HG02884 (cell line): ENCODE measurements around the gene JARID2.
"Not testable (repeated sequence)": the region's sequence is repeated elsewhere in the genome, so short reads cannot be mapped to it uniquely, and the experiment has no call there.

ENCODE experiments used
- ATAC-seq: cut with Tn5 transposase; IDR thresholded peaks from one replicate; pipeline ENCODE4 v1.9.1; 2021; ENCODE audit warnings: mild to moderate bottlenecking, moderate library complexity; ENCODE audit not compliant: unreplicated experiment

Gene JARID2

DNA sequence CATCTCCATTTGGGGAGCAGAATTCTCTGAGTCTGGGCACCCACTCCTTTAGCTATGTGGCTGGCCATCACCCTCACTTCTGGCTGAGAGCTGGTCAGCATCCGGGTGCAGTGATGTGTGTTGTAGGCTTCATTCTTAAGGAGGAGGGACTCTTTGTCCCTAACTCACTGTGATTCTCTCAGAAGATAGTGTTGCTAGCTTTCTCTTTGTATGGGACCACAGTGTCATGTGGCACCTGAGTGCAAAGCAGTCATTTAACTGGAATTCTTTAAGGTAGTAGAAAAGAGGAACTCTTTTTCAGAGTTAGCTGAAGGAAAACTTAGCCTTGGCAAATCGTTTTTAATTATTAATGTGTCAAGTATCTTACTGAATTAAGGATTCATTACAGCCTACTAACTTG, 165.9 kb downstream of the JARID2 start:
- ATAC-seq, result no peak

- no peak for ATAC-seq
Measured at GRCh38 chr6:15412767-15413166, 166.9 kb downstream of the JARID2 start.

GRCh38 chr6:15413466-15414234, 167.8 kb downstream of the JARID2 start:
- ATAC-seq, result no peak

DNA sequence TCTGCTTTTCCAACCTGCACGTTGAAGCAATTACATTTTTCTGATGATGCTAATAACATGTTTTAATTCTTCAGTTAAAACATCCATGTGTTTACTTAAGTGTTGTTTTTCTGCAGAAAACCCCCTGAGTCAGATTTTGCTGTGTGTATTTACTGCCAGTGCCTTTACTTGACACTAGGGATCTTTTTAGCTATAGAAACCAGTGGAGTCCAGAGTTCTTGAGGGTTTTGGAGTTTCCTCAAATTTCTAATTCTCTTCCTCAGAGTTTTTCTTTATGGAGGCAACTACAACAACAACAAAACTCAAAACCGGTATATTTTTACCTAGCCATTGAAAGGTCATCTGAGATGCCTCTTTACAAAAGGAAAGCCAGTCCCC, 168.4 kb downstream of the JARID2 start:
- ATAC-seq, result no peak

- not testable (repeated sequence) for ATAC-seq
Measured at GRCh38 chr6:15415622-15416021, 169.8 kb downstream of the JARID2 start.

DNA sequence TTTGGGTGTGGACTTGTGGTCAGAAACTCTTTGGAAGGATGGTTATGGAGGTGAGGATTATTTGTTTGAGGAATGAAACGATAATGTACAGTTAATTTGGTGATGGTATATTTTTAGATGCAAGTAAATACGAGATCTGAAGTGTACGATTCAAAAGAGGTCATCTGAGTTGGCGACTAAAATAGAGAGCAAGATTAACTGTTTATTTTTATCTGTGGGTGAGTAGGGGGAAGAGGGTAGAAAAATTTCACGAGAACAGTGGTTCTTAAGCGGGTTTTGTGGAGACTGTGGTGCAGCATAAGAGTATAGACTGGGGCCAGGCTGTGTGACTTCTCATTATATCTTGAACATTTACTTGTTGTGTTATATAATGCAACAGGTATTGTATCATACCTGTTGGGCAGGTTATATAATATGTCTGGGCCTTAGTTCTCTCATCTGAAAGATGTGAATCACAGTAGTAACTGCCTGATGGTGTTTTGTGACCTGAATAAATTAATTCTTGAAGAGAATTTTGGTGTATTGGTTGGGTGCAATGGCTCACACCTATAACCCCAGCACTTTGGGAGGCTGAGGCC, 171.2 kb downstream of the JARID2 start:
- ATAC-seq, result no peak

DNA sequence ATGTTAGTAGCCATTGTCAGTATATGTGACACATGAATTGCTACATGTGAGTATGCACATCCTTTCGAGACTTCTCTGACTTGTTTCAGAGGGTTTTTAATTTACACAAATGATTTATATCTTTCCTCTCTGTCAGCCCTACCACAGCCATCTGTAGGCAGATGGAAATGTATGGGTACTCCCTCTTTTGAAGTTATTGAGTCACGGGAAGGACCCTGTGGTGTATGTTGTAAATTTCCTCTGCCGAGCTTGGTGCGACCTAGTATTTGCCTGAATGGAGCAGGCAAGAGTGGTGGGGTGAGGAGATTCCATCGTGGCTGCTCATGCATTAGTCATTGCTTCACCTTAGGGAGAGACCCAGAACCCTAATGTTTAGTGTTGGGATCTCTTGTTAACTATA, 171.9 kb downstream of the JARID2 start:
- no peak for ATAC-seq

- ATAC-seq, result no peak
Measured at GRCh38 chr6:15419493-15419892, 173.6 kb downstream of the JARID2 start.

DNA sequence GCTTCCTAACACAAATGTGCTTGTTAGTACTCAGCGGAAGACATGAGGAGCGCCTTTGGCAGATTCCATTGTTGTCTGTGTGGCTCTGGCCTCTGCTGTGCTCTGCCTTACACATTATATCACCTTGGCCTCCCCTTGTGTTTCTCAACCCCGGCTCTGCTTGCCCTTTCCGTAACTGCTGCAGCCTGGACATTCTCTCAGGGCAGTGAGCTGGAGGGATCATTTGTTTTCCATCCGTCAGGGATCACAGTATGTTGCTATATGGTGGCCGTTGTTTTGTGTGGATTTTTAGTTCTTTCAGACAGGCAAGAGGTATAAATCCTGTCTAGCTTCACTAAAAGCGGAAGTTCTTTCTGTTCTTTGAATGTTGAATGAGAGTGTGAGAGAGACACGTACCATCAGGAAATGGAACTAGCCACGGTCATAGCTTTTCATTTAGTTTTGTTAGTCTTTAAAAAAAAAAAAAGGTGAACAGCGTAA, 175.1 kb downstream of the JARID2 start:
- ATAC-seq, result peak; percentile 68

GRCh38 chr6:15421945-15422733, 176.3 kb downstream of the JARID2 start:
- ATAC-seq, result peak; percentile 61

DNA sequence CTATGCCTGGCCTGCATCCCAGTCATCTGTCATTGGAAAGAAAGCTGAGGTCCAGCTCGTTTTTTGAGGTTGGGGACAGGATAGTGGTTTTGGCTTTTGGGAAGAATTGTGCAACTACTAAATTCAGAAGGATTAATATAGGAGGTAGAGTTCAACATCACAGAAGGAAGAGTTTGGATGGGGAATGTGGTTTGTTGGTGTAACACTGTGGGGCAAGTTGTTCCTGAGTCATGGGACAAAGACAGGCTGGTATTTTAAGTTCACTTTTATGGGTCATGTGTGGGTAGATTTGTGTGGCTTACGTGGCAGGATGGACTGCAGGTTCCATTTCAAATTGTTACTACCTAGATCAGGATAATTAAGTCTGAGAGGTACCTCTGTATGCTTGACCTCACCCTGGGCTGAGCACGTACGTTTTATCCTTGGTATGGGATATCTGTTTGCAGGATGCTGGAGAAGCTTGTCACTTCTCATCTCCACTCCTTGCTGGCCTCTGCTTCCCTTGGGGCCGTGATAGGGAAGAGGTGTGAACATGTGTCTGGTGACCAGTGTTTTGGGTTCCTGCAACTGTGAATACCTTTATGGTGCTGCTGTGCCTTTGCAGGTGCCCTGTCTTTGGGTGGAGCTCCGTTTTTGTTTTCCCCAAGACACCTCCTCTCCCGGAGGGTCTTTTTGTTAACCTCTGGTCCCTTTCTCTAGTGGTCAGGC, 177.6 kb downstream of the JARID2 start:
- ATAC-seq, result no peak

GRCh38 chr6:15425947-15426346, 180.1 kb downstream of the JARID2 start:
- ATAC-seq, result no peak

DNA sequence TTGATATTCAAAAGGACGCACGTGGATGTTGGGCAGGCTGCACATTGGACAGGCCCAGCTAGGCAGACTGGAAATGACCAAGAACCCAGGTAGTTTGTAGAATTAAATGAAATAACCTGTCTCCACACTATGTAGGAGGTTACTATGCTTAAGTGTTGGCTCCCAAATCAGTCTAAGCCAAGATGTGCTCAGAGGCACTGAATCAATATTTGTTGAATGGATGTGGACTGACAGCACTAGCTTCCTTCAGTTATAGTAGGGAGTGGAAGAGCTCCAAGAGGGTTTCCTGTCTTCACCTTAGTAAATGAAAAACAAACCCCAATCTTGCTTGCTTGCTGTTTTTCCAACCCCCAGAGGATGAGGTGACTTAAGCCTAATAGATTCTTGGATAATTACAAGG, 180.5 kb downstream of the JARID2 start:
- ATAC-seq, result no peak

- ATAC-seq, result no peak
Measured at GRCh38 chr6:15426901-15427300, 181.0 kb downstream of the JARID2 start.

GRCh38 chr6:15427331-15428070, 181.6 kb downstream of the JARID2 start:
- ATAC-seq, result no peak

GRCh38 chr6:15429141-15430110, 183.6 kb downstream of the JARID2 start:
- ATAC-seq, result no peak

GRCh38 chr6:15430186-15430585, 184.3 kb downstream of the JARID2 start:
- no peak for ATAC-seq

- ATAC-seq, result no peak
Measured at GRCh38 chr6:15430931-15431405, 185.1 kb downstream of the JARID2 start.
